COLO829 (cell line): Measurements from ENCODE around the gene COX7C.

Source experiments
- DNase-seq: peaks from one replicate; pipeline ENCODE4 v3.0.0; 2012; ENCODE audit warnings: low spot score

COX7C gene

GRCh38 chr5:86665984-86666760 is 48.4 kb downstream of the COX7C start:
- no peak for DNase-seq

- no peak for DNase-seq
Observed at GRCh38 chr5:86666981-86667380, 49.2 kb downstream of the COX7C start.
